ENCODE results near the gene GOLGA8N.
"Not testable (repeated sequence)": the region's sequence is repeated elsewhere in the genome, so short reads cannot be mapped to it uniquely, and the experiment has no call there.

Gene GOLGA8N

DNA sequence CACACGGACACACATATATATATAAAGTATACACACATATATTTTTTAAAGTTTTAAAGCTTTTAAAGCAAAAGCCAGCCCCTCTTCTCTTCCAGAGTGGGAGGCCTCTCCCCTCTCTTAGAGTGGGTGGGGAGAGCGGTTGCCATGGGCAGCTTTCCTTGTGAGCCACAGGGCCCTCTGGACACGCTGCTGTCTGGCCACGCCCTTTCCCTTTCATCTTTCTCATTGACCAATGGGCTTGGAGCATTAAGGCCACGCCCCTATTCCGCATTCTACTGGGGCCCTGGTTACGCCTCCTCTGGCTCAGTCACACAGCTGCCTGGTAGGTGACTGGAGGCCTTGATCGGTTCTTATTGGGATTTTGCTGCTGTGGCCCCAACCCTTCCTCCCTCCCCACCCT, at the start of gene GOLGA8N:
Gene GOLGA8N (plus strand): TSS at position 306 of the 400 bp plus-strand sequence.
- DNase-seq, result not testable (repeated sequence)

DNA sequence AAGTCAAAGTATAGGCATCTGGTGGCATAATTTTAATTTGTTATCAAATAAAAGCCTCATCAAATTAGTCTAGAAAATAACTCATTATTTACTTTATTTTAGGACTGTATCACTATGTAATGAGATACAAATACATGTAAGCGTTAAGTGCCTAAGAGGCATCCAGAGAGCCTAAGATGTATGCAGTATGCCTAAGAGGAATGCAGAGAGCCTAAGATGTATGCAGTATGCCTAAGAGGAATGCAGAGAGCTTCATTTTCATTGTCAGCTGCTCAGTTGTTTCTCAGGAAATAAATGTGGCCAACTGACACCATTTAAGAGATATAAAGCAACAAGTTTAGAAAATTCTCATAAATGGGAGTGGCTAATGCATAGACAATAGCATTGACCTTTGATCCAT, 49.8 kb upstream of the GOLGA8N start:
- not testable (repeated sequence) for DNase-seq

- DNase-seq, result not testable (repeated sequence)
Measured at GRCh38 chr15:32545129-32545528, 48.1 kb upstream of the GOLGA8N start.

- DNase-seq, result not testable (repeated sequence)
Measured at GRCh38 chr15:32554587-32554986, 38.7 kb upstream of the GOLGA8N start.

- not testable (repeated sequence) for DNase-seq
Measured at GRCh38 chr15:32562198-32562597, 31.1 kb upstream of the GOLGA8N start.

DNA sequence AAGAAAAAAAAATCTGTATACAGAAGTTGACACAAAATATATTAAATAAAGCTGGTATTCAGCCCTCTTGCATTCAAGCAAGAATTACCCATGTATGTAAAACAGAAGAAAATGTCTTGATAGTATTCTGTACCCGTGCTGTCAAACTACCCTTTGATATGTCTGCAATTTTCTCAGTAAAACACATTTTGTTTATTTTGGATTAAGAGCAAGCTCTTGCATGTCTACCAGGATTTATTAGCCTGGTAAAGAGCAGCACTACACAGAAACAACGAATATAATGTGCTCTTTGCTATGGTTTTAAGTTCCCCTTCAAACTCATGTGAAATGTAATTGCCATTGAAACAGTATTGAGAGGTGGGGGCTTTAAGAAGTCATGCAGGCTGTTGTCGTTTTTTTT, 24.3 kb upstream of the GOLGA8N start:
- not testable (repeated sequence) for DNase-seq

GRCh38 chr15:32578482-32578881, 14.8 kb upstream of the GOLGA8N start:
- DNase-seq, result not testable (repeated sequence)

DNA sequence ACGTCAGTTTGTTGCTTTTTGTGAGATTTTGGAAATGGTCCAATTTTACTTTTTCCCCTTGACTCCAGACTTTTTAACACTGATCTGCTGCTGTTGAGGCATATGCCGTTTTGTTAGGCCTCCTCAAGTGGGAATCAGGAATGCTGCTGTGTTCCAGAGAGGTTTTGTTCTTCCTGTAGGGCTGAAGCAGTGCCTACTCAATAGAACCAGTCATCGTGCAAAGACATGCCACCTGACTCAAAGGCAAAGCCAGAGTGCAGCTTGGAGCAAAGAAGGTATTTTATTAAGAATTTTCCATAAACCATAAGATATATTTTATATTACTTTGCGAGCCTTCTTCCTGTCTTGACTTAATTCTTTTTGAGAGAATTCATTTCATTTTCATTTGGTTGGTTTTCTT, 7.4 kb upstream of the GOLGA8N start:
- DNase-seq, result not testable (repeated sequence)

DNA sequence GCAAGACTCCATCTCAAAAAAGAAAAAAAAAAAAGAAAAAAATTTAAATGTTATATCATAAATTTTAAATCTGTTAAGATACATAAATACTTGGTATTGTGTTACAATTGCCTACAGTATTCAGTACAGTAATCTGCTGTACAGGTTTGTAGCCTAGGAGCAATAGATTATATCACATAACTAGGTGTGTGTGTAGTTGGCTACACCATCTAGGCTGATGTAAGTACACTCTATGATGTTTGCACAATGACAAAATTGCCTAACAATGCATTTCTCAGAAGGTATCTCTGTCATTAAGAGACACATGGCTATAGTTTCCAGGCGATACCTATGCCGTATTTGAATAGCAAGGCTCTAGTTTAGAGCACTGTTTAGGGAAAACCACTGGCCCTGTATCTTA, 16.3 kb downstream of the GOLGA8N start:
- DNase-seq, result not testable (repeated sequence)

- not testable (repeated sequence) for DNase-seq
Measured at GRCh38 chr15:32610719-32611118, 17.5 kb downstream of the GOLGA8N start.

- DNase-seq, result not testable (repeated sequence)
Measured at GRCh38 chr15:32614712-32615050, 21.4 kb downstream of the GOLGA8N start.

GRCh38 chr15:32615051-32615870, 22.0 kb downstream of the GOLGA8N start, which contains the start of gene ARHGAP11A:
Gene ARHGAP11A, plus strand, starts transcription at chr15:32615504. Its CDS starts 708 bp downstream, at chr15:32616212.
- not testable (repeated sequence) for DNase-seq

DNA sequence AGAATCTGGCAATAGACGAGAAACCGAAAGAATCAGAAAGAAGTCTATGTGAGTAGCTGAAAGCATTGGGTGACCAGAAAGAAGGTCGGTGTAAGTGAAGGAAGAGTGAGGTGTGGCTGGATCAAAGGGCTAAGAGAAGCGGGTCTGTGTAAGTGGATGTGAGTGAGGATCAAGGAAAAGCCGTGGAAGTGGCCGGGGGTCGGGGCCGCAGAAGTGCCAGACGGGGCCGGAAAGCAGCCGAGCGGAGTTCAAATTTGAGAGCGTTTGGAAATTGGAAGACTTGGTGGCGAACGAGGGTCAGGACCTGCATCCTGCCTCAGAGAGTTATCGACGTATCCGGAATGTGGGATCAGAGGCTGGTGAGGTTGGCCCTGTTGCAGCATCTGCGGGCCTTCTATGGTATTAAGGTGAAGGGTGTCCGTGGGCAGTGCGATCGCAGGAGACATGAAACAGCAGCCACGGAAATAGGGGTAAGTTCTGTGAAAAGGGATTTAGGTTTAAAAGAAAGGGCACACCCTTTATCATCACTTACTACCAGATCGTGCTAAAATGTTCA, 22.7 kb downstream of the GOLGA8N start:
- DNase-seq, result not testable (repeated sequence)

DNA sequence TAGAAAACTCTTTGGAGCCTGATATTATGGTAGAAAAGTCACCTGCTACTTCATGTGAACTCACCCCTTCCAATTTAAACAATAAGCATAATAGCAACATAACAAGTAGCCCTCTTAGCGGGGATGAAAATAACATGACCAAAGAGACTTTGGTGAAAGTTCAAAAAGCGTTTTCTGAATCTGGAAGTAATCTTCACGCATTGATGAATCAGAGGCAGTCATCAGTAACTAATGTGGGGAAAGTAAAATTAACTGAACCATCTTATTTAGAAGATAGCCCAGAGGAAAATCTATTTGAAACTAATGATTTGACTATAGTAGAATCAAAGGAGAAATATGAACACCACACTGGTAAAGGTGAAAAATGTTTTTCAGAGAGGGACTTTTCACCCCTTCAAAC, 43.2 kb downstream of the GOLGA8N start:
- no peak for DNase-seq

DNA sequence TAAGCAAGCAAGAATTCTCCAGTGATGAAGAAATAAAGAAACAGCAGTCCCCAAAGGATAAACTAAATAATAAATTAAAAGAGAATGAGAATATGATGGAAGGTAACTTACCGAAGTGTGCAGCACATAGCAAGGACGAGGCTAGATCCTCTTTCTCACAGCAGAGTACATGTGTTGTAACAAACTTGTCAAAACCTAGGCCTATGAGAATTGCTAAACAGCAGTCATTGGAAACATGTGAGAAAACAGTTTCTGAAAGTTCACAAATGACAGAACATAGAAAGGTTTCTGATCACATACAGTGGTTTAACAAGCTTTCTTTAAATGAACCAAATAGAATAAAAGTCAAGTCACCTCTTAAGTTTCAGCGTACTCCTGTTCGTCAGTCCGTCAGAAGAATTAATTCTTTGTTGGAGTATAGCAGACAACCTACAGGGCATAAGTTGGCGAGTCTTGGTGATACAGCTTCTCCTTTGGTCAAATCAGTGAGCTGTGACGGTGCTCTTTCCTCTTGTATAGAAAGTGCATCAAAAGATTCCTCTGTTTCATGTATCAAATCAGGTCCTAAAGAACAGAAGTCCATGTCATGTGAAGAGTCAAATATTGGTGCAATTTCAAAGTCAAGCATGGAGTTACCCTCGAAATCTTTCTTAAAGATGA, 43.8 kb downstream of the GOLGA8N start:
- no peak for DNase-seq

GRCh38 chr15:32637704-32638103, 44.4 kb downstream of the GOLGA8N start:
- no peak for DNase-seq

DNA sequence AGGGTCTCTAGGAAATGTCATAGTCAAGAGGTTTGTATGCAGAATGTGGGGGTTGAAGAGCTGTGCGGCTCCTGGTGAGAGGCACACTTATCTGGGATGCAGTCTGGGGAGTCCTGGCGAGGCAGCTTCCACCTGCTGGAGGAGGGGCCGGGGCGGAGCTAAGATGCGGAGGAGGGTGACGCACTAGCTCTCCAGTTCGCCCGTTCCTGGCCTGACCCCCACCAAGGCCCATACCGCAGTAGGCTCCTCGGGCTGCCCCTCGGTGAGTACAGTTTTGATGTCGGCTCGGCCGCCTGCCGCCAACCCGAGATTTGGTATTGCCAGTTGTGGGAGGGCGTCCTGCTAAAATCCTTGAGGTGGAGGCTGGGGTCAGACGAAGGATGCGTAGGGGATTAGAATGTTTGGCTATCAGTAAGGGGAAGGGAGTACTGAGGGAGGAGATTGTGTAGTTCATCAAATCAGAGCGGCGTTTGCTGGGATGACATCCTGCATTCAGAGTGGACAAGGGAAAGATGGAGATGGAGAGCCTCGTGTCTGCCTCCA, 48.3 kb downstream of the GOLGA8N start, which contains the start of gene SCG5:
Gene SCG5 (plus strand): TSS at position 194 of the 543 bp plus-strand sequence. CDS start 1,883 bp downstream, outside the sequence.
- no peak for DNase-seq

- DNase-seq, result no peak
Measured at GRCh38 chr15:32642667-32643435, 49.6 kb downstream of the GOLGA8N start.

- no peak for DNase-seq
Measured at GRCh38 chr15:32643907-32644445, 50.7 kb downstream of the GOLGA8N start.

GRCh38 chr15:32646291-32646690, 53.0 kb downstream of the GOLGA8N start:
- no peak for DNase-seq

GRCh38 chr15:32649342-32649741, 56.1 kb downstream of the GOLGA8N start:
- no peak for DNase-seq

GRCh38 chr15:32651229-32651837, 58.1 kb downstream of the GOLGA8N start:
- DNase-seq, result peak; percentile 34

All from GOT3 (cell line).